Kidney tubule cell (primary cell): Measurements from ENCODE around the gene SOX10.

Experiments used
- DNase-seq: peaks from one replicate; pipeline ENCODE4 v3.0.0-alpha.2; 2018; ENCODE audit warnings: low spot score

Gene SOX10

GRCh38 chr22:38016182-38017151 is 32.1 kb upstream of the SOX10 start:
- no peak for DNase-seq

- no peak for DNase-seq
These were observed 29.7 kb upstream of the SOX10 start for GRCh38 chr22:38014083-38014482.

- DNase-seq, result no peak
These were observed 28.3 kb upstream of the SOX10 start for GRCh38 chr22:38012604-38013072.

- no peak for DNase-seq
These were observed 24.8 kb upstream of the SOX10 start for GRCh38 chr22:38009000-38009806.

- DNase-seq, result no peak
These were observed 23.1 kb upstream of the SOX10 start for GRCh38 chr22:38007330-38007902.

- no peak for DNase-seq
These were observed 22.6 kb upstream of the SOX10 start for GRCh38 chr22:38006906-38007305.

- DNase-seq, result no peak
These were observed 21.6 kb upstream of the SOX10 start for GRCh38 chr22:38005943-38006342.

- peak; percentile 35 for DNase-seq
These were observed 15.4 kb upstream of the SOX10 start for GRCh38 chr22:37999640-38000272.

- peak; percentile 18 for DNase-seq
These were observed 14.9 kb upstream of the SOX10 start for GRCh38 chr22:37999236-37999635.

GRCh38 chr22:37998543-37998942 is 14.2 kb upstream of the SOX10 start:
- no peak for DNase-seq

GRCh38 chr22:37996515-37997246 is 12.3 kb upstream of the SOX10 start:
- no peak for DNase-seq

- no peak for DNase-seq
These were observed 11.7 kb upstream of the SOX10 start for GRCh38 chr22:37996079-37996478.

- no peak for DNase-seq
These were observed 11.1 kb upstream of the SOX10 start for GRCh38 chr22:37995460-37995859.

- DNase-seq, result no peak
These were observed 10.6 kb upstream of the SOX10 start for GRCh38 chr22:37994982-37995381.

- no peak for DNase-seq
These were observed 9.7 kb upstream of the SOX10 start for GRCh38 chr22:37994049-37994448.

- no peak for DNase-seq
These were observed 7.5 kb upstream of the SOX10 start for GRCh38 chr22:37991731-37992442.

- DNase-seq, result no peak
These were observed 6.5 kb upstream of the SOX10 start for GRCh38 chr22:37990862-37991261.

- DNase-seq, result no peak
These were observed 5.9 kb upstream of the SOX10 start for GRCh38 chr22:37990301-37990700.

GRCh38 chr22:37989146-37990045 is 5.0 kb upstream of the SOX10 start:
- DNase-seq, result peak; percentile 9

- no peak for DNase-seq
These were observed 2.0 kb upstream of the SOX10 start for GRCh38 chr22:37986371-37986770.
